NCI-H2196 (cell line): ENCODE measurements around the gene MAP3K21.

ENCODE experiments used
- DNase-seq: peaks from one replicate; lab custom pipeline; 2025; ENCODE audit not compliant: unreplicated experiment; lab: John Stamatoyannopoulos, UW

The MAP3K21 gene

DNA sequence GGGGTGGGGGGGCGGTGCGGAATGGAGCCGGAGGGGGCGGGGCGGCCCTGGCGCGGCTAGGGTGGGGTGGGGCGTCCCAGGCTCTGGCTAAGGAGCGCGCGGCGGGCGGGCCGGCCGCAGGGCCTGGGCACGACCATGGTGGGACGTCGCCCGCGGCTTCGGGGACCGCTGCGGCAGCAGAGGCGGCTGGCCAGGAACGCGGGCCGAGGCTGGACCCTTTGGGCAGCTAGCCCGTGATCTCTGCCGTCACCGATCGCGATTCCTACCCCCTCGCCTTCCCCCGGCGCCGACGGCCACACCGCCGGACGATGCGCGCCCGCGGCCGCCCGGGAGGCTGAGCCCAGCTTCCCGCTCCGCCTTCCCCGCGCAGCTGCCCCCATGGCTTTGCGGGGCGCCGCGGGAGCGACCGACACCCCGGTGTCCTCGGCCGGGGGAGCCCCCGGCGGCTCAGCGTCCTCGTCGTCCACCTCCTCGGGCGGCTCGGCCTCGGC, at the start of gene MAP3K21:
Gene MAP3K21 (plus strand): TSS at position 74 of the 491 bp plus-strand sequence. CDS start 305 bp downstream, at position 379.
- no peak for DNase-seq

DNA sequence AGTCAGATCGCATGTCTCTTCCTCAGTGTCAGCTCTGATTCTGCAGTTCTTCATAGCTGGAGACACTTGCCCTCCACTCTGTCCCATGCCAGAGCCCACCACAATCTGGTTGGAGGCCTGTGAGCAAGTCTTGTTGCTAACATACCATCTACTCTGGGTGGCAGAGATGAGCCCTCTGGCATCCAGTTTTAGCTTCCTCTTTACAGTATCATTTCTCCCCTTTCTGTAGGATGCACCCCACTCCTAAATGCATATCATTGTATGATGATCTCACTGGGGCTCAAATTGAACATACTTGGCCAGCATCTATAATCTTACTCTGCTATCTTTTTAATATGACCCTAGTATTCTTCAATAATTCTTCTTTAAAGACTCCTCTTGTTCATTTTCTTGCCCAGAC, 48.9 kb upstream of the MAP3K21 start:
- no peak for DNase-seq

- no peak for DNase-seq
Observed at GRCh38 chr1:233279971-233280370, 47.6 kb upstream of the MAP3K21 start.

- no peak for DNase-seq
Observed at GRCh38 chr1:233281711-233282581, 45.6 kb upstream of the MAP3K21 start.

- DNase-seq: no peak
Observed at GRCh38 chr1:233282582-233282886, 45.0 kb upstream of the MAP3K21 start.

DNA sequence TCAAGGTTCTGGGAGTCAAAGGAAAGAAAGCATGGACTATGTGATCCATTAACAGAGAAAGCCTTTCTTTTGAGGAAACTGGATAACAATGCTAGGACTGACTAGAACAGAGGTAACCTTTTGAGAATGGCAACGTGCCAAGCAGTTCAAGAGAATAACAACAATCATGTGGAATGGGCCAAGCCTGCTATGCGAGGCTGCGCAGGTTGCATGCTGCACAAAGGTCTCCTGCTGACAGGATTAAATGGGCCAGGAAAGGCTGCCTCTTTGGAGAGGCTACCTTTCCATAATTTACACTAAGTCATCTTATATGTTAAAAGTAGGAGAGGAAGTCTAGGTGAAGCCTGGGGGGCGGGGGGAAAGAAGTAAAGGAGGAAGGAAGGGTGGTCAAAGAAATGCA, 37.8 kb upstream of the MAP3K21 start:
- DNase-seq: peak; percentile 18

DNA sequence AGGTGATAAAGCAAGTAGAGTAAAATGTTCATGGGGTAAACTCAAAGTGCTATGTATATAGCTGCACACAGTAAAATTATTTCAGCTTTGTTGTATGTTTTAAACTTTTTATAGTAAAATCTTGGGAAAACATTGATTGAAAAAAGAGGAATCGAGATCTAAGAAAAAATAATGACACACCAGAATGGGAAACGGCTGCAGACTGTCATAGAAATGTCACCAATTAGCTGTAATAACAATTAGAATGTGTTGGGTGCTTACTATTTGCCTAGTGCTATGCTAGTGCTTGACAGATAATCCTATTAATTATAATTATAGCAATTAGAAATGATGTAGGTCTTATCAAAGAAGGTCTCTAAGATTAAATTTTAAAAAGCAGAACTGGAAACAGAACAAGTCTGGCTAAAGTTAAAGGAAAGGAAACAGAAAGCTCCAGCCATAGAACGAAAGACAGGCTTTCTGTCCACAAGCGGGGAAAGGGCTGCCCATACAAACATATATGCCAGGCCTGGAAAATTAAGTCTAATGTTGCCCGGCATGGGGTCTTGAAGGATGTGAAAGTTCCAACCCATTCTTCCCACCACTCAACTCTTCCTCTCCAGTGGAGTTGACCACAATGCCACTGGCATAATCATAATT, 37.0 kb upstream of the MAP3K21 start:
- no peak for DNase-seq

DNA sequence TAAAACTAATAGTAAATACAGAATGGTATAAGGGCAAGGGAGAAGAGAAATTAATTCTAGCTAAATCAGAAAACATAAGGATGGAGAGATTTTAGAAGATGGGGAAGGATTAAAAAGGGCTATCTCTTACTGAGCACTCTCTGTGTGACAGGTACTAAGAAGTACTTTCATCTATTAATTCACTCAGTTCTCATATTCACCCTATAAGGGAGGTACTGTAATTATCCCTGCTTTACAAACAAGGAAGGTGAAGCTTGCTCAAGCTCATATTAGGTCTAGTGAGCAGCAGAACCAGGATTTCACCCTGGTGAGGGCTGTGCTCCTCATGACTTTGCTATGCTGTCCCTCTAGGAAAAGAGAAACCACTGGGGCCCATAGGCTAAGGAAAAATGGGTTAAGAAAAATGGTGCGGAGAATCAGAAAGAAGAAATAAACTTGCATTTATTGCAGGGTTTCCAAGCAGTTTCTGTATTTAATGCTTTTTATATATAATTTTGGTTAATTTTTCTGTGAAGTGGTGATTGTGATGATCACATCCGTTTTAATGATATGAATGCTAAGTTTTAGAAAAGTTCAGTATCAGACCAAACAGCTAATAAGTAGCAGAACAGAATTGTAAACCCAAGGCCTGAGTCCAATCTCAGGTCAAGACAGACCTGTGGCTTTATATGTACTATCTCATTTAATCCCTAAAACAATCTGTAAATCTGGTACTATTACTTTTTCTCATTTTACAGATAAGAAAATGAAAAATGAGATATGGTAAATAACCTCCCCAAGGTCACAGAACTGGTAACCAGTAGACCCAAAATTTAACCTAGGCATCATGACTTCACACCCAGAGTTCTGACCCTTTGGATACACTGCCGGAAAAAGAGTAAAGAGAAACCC, 33.7 kb upstream of the MAP3K21 start:
- no peak for DNase-seq

DNA sequence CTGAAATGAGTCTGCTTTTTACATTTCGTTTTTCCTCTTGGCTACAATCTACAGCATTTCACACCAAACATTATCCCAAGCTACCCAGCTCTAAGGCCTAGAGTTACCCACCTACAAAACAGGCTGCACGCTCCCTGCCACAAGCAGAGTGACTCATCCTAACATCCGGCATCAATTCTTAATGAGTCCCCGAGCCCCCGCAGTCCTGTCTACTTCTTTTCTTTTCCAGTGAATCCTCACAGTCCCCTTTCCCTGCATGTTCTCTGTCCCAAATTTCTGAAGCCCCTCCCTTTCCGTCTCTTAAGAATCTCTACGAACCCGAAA, 32.6 kb upstream of the MAP3K21 start:
- DNase-seq: peak; percentile 1

DNA sequence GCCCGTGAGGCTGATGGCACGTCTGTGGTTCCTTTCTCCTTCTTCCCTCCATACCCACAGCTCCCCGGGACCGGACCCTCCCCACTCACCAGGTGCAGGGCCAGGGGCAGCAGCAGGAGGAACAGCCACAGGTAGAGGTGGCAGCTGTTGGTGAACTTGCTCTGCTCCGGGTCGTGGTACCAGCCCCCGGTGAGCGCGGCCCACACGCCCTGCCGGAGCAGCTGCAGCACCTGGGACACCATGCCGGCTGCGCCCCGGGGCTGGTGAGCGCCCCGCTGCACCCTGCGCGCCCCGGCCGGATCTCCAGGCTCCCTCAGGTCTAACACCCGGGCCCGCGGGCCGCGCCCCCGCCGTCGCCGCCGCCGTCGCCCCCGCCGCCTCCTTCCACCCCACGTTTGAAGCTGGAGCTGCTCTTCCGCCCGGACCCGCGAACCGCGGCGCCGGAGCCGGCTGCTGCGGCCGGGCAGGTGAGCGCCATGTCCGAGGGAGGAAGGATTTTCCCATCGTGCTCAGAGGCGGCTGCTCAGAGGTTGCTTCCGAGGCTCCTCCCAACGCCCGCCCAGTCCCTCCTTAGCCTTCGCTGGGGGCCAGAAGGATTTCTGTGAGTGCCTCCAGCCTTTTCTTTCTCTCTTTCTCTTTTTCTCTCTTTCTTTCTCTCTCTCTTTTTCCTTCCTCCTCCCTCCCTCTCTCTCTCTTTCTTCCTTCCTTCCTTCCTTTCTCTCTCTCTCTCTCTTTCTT, 32.1 kb upstream of the MAP3K21 start, which contains the start of gene PCNX2:
Gene PCNX2 (minus strand): TSS at position 489 of the 738 bp plus-strand sequence. CDS start 247 bp downstream, at position 242.
- DNase-seq: peak; percentile 55

DNA sequence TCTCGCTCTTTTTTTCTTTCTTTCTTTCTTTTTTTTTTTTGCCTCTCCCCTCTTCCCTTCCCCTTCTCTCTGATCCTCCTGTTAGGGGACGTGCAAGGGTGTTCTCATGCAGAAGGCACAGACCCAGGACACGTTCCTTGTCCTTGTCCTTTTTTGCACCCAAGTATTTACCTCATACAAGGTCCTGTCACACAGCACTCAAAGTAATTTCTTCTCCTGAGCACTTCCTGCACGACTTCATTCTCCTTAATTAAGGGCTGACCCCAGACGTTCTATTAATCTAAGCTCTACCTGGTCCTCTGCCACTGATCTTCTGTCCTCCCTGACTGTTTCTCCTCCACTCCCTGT, 31.6 kb upstream of the MAP3K21 start:
- DNase-seq: no peak

DNA sequence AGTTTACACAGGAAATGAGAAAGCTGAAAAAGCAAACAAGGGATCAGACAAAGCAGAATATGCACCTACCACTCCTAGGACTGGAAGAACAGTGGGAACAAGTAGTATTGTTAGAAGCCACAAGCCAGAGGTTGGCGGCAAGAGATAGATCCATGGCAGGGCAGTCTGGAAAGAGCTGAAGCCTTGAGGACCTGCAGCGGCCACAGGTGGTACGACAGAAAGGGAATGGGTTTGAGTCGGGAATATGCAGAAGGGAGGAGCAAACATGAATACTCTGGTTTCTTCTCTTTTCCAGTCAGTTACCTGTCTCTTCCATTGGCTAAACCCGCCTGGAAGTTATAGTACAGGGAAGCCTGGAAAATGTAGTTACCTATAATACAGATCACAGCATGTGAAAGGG, 28.1 kb upstream of the MAP3K21 start:
- no peak for DNase-seq

DNA sequence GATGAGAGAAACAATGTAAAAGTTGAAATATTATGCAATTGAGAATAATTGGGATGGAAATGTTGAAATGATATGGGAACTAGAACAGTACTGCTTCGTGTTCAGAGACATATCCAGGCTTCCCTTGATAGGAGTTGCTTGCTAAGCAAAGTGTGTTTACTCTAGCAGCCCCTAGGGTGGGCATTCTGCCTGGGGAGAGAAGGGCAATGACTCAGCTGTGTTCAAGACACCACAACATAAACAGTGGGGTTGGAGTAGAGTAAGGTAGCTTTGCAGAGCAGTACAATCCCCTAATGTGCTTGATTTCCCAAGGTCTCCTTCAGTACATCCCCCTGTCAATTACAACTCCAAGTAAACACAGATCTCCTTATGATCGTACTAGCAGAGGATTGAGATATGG, 27.2 kb upstream of the MAP3K21 start:
- no peak for DNase-seq

DNA sequence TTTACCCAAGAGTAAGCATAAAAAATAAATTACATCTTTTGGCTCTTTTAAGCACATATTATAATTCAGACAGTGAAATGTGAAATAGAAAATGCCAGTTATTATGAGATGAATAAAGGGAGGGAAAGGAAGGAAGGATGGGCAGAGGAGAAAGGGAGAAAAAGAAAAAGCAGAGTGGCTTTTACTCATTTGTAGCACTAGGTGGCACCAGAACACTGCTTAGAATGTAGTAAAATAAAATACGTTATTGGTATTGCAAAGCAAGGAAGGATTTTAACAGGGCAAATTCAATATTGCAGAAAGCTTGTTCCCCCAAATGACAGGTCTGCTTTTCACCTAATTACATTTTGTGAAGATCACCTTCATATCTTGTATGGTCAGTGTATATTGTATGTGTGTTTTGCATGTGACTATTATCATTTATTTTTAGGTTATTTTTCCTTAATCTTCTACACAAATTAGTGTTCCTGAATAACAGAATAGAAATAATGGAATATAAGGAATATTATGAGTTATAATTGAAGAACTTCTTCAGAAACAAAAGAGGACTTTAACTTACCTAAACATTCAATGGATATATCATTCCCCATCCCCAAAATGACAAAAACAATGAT, 22.9 kb upstream of the MAP3K21 start:
- DNase-seq: peak; percentile 55

DNA sequence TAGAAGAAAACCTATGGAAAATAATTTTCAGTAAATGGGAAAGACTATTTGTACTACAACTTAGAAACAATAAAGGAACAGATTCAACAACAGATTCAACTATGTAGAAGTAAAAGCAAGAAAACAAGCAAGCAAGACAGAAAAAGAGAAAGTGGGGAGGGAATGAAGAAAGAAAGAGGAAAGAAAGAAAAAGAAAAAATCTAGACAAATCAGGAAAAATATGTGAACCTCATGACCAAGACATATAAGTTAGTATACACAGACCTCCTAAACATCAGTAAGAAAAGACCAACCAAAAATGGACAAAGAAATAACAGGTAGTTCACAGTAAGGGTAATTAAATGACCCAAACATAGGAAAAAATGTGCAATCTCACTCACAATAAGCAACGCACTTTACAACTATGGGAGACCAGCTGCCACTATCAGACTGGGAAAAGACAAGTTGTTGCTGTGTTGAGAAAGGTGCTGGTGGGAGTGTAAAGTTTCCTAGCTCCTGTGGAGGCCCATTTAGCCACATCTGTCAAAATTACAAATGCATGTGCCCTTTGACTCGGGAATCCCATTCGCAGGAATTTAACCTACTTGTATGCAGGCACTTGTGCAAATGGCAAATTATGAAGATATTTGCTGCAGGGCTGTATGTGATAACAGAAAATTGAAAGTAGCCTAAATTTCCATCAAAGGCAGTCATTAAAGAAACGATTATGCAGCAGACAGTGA, 13.9 kb upstream of the MAP3K21 start:
- DNase-seq: no peak

DNA sequence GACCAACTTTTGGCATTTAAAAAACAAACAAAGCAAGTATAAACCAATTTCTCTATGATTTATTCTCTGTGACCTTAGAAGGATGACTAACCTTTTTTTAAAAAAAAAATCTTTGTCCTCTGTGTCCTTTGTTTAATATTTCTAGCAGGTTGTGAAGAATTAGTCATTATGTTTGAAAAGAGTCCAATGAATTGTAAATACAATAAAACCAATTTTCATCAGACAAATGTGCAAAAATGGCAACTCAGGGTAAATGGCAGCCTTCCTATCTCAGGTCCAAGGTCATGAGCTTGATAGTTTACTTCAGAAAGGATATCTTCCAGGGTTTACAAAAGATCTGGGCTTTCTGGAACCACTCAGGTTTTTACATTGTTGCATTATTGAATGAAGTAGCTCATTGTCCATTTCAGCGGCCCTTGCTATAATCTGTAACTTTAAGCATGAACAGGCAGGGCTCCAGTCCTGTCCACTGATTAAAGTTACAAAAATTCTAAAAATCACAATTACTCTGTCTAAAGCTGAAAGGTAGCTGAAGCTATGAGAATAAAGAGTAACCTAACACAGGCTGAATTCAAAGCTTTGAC, 11.7 kb upstream of the MAP3K21 start:
- DNase-seq: no peak

DNA sequence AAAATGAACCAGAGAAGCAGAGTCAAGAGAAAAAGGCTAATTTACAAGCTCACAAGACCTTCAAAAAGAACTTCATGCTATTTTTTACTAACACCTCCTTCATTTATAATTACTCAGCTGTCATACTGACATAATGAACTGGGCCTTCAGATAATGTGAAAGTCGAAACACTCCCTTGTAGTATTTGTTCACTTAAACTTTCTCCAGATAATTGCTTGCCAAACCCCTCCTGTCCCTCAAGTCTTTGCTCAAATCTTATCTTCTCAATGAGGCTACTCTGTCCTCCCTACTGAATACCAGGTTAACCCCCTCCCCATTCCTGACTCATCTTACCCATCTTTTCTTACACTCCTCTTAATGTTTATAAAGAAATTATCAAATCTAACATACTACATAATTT, 11.1 kb upstream of the MAP3K21 start:
- DNase-seq: no peak

- no peak for DNase-seq
Observed at GRCh38 chr1:233319272-233319671, 8.3 kb upstream of the MAP3K21 start.

DNA sequence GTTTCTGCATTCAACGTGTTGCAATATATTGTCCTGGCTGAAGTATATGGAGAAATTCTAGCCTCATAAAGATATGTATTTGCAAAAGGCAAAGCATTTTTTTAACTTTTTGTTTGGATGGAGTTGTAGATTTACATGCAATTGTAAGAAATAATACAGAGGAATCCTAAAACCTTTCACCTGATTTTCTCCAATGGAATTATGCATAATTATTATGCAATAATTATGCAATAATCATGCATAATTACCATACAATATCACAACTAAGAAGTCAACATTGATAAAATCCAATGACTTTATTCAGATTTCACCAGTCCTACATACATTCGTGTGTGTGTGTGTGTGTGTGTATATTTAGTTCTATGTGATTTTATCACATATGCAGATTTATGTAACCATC, 7.5 kb upstream of the MAP3K21 start:
- DNase-seq: no peak
